ENCODE measurements around the gene PRDX2. TPM values are rescaled to one million over a fixed set of nuclear protein-coding genes. Genes with fewer than 3 reads are reported as not detected.

Gene PRDX2
- polyA plus RNA-seq, 1 of the 3 experiments (the other 2 are of a cell fraction) = 341 TPM

GRCh38 chr19:12794196-12794941, 7.2 kb downstream of the PRDX2 start (continued):
- TF ChIP-seq EZH2phosphoT487 (IDR thresholded peaks at IDR 0.05; ENCODE audit: borderline replicate concordance, low read depth) (no peak), EP300 (IDR thresholded peaks at IDR 0.05; ENCODE audit: borderline replicate concordance in 1 of 2, low read depth in 1 of 2, low read length in 1 of 2) (no peak)

- Histone ChIP-seq H2AFZ (ENCODE audit: low read depth) (peak overlapping the region; percentile 47; the same call in 1 of the 2 replicates), H3F3A (replicated peaks; ENCODE audit: insufficient read depth) (peaks cover 43% of the 10 kb centered on the region), H3K4me1 (ENCODE audit: control insufficient read depth in 1 of 2, insufficient read depth in 2 of 2, low read depth in 1 of 2, low read length in 1 of 2) (peaks cover 22 to 33% of the 10 kb centered on the region in 2 experiments), H3K4me2 (peak overlapping the region; percentile 88), H3K9me2 (no peaks in the 10 kb centered on the region), H3K79me2 (ENCODE audit: insufficient read depth) (peaks cover 20% of the 10 kb centered on the region), H3K27me3 (ENCODE audit: insufficient read depth) (no peaks in the 10 kb centered on the region), H4K20me1 (ENCODE audit: insufficient read depth) (peaks cover 17% of the 10 kb centered on the region), H3K27ac (ENCODE audit: low read depth in 2 of 2, low read length in 1 of 2) (peak overlapping the region; percentile 86 to 90), H3K4me3 (ENCODE audit: low read depth in 2 of 2, low read length in 1 of 2) (peak overlapping the region; percentile 80 to 88), H3K9me3 (no peaks in the 10 kb centered on the region), H3K9ac (peak overlapping the region; percentile 95), H3K36me3 (replicated peaks in 1 of 2; ENCODE audit: control insufficient read depth in 1 of 2, insufficient read depth in 2 of 2, low read length in 1 of 2) (peaks cover 0 to 6% of the 10 kb centered on the region in 2 experiments)
- CTCF ChIA-PET = interaction anchor here (1.0 to 17.1 kb wide), 7 partner anchors 8 to 172 kb away, joined by 3 to 447 read pairs (median 5); partner anchors contain the start of genes HOOK2, PRDX2 and THSD8
- DNase-seq = peak; percentile 93
- POLR2A ChIA-PET = interaction anchor here (0.9 to 4.4 kb wide), 8 partner anchors 8 to 72 kb away, joined by 3 to 88 read pairs (median 4); partner anchors contain the start of genes PRDX2 and THSD8
- 2% methylated on average over 9 of the region's 81 CpGs for WGBS (ENCODE audit: low lambda C conversion rate)
- TF ChIP-seq USF1 (IDR thresholded peaks at IDR 0.05; ENCODE audit: borderline replicate concordance, low read depth) (0 out of 2 replicates have a peak, but pooled peaks have one; percentile 54), USF2 (IDR thresholded peaks at IDR 0.05; ENCODE audit: borderline replicate concordance, low read depth, low read length) (no peak), NRF1 (IDR thresholded peaks at IDR 0.05; ENCODE audit: low read depth, low read length) (peak; percentile 73), YY1 (IDR thresholded peaks at IDR 0.05; ENCODE audit: low read depth) (0 out of 2 replicates have a peak, but pooled peaks have one; percentile 23), EP300 (IDR thresholded peaks at IDR 0.05; ENCODE audit: borderline replicate concordance in 1 of 2, low read depth in 1 of 2, low read length in 1 of 2) (peak in 1 of 2 experiments; percentile 64; a peak in 2 of 4 replicates), GABPA (IDR thresholded peaks at IDR 0.05; ENCODE audit: low read depth) (no peak), JUND (IDR thresholded peaks at IDR 0.05) (peak; percentile 44; the same call in 1 of the 2 replicates), GATA2 (CRISPR knock-in tag; IDR thresholded peaks at IDR 0.05) (no peak), FOXM1 (IDR thresholded peaks at IDR 0.05; ENCODE audit: low read depth) (0 out of 2 replicates have a peak, but pooled peaks have one; percentile 20), MXI1 (IDR thresholded peaks at IDR 0.05; ENCODE audit: low read depth, low read length) (peak; percentile 86), CTCF (IDR thresholded peaks at IDR 0.05) (no peak), MAX (IDR thresholded peaks at IDR 0.05; ENCODE audit: low read depth) (peak; percentile 90), POLR2AphosphoS5 (IDR thresholded peaks at IDR 0.05; ENCODE audit: low read depth, low read length) (peak; percentile 69), ELF1 (IDR thresholded peaks at IDR 0.05) (peak; percentile 34; the same call in 1 of the 2 replicates), ZBTB33 (IDR thresholded peaks at IDR 0.05; ENCODE audit: borderline replicate concordance, low read depth) (no peak), CHD2 (IDR thresholded peaks at IDR 0.05; ENCODE audit: low read length, partially characterized antibody) (peak; percentile 82), RFX5 (IDR thresholded peaks at IDR 0.05; ENCODE audit: low read length) (peak; percentile 96), PBX3 (IDR thresholded peaks at IDR 0.05) (peak; percentile 61), EZH2phosphoT487 (IDR thresholded peaks at IDR 0.05; ENCODE audit: borderline replicate concordance, low read depth) (no peak), FOSL2 (IDR thresholded peaks at IDR 0.05; ENCODE audit: borderline replicate concordance, low read depth) (peak; percentile 9; the same call in 1 of the 2 replicates)
Observed at GRCh38 chr19:12793290-12794195, 8.1 kb downstream of the PRDX2 start.
